HG03565 (cell line): ENCODE measurements around the gene SURF6.
"Not testable (repeated sequence)": the region's sequence is repeated elsewhere in the genome, so short reads cannot be mapped to it uniquely, and the experiment has no call there.

Source experiments
- ATAC-seq: cut with Tn5 transposase; IDR thresholded peaks from one replicate; pipeline ENCODE4 v1.9.1; 2021; ENCODE audit warnings: mild to moderate bottlenecking, moderate library complexity; ENCODE audit not compliant: unreplicated experiment

Gene SURF6

GRCh38 chr9:133301253-133302230 is 34.4 kb downstream of the SURF6 start:
- no peak for ATAC-seq

- ATAC-seq = not testable (repeated sequence)
These were observed 36.0 kb downstream of the SURF6 start for GRCh38 chr9:133299996-133300395.

- ATAC-seq = no peak
These were observed 41.7 kb downstream of the SURF6 start for GRCh38 chr9:133294257-133294656.

- no peak for ATAC-seq
These were observed 45.2 kb downstream of the SURF6 start for GRCh38 chr9:133290751-133291302.

GRCh38 chr9:133286523-133286922 is 49.5 kb downstream of the SURF6 start:
- no peak for ATAC-seq

GRCh38 chr9:133285252-133285775 is 50.7 kb downstream of the SURF6 start:
- no peak for ATAC-seq

- no peak for ATAC-seq
These were observed 51.6 kb downstream of the SURF6 start for GRCh38 chr9:133284362-133284761.

GRCh38 chr9:133283255-133284032 is 52.5 kb downstream of the SURF6 start:
- ATAC-seq = not testable (repeated sequence)

GRCh38 chr9:133282464-133283238 is 53.3 kb downstream of the SURF6 start:
- no peak for ATAC-seq

GRCh38 chr9:133280392-133280791 is 55.6 kb downstream of the SURF6 start:
- ATAC-seq = no peak
